Measurements from ENCODE around the gene SHISA4. TPM values are rescaled to one million over a fixed set of nuclear protein-coding genes. Genes with fewer than 3 reads are reported as not detected.
A peak's percentile ranks its signal among the peaks of the same experiment; 100 is the strongest.

The SHISA4 gene
- total RNA-seq, 3 donors from 2014 or later (not counting 1 experiment from before 2014, with no cell fraction given) = 0.54 to 2.0 TPM; not detected in 1

GRCh38 chr1:201870397-201870796, 18.3 kb upstream of the SHISA4 start:
- H3K36me3 ChIP-seq (ENCODE audit: control insufficient read depth, insufficient read depth, low read length) = peaks cover 81% of the 10 kb centered on the region
- H3K36me3 Mint-ChIP-seq = peaks cover 24% of the 10 kb centered on the region
- no peaks in the 10 kb centered on the region for H3K27me3 Mint-ChIP-seq (ENCODE audit: low read depth in 2 of 2)
- H3K9me3 Mint-ChIP-seq = no peaks in the 10 kb centered on the region
- no peaks in the 10 kb centered on the region for H3K4me1 ChIP-seq (ENCODE audit: control insufficient read depth, insufficient read depth, low read length)
- DNase-seq (no peak), ATAC-seq (no peak)
- no peak overlapping the region for H3K4me3 ChIP-seq (ENCODE audit: low read length)
- H3K27ac ChIP-seq (ENCODE audit: low read length) = no peak overlapping the region
- no peak overlapping the region for H3K27ac Mint-ChIP-seq
- H3K4me3 Mint-ChIP-seq = no peak overlapping the region
- 98% methylated on average over 10 of the region's 10 CpGs for WGBS (ENCODE audit: insufficient coverage)
- TF ChIP-seq, protein P1, sequence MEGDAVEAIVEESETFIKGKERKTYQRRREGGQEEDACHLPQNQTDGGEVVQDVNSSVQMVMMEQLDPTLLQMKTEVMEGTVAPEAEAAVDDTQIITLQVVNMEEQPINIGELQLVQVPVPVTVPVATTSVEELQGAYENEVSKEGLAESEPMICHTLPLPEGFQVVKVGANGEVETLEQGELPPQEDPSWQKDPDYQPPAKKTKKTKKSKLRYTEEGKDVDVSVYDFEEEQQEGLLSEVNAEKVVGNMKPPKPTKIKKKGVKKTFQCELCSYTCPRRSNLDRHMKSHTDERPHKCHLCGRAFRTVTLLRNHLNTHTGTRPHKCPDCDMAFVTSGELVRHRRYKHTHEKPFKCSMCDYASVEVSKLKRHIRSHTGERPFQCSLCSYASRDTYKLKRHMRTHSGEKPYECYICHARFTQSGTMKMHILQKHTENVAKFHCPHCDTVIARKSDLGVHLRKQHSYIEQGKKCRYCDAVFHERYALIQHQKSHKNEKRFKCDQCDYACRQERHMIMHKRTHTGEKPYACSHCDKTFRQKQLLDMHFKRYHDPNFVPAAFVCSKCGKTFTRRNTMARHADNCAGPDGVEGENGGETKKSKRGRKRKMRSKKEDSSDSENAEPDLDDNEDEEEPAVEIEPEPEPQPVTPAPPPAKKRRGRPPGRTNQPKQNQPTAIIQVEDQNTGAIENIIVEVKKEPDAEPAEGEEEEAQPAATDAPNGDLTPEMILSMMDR (IDR thresholded peaks at IDR 0.05) = no peak
- H3K4me1 Mint-ChIP-seq = no peaks in the 10 kb centered on the region
- H3K27me3 ChIP-seq (ENCODE audit: control insufficient read depth, insufficient read depth, low read length) = no peaks in the 10 kb centered on the region
- intact Hi-C loops (cut with micrococcal nuclease) = no loop called here
- no peaks in the 10 kb centered on the region for H3K9me3 ChIP-seq (ENCODE audit: control insufficient read depth, insufficient read depth, low read length)

GRCh38 chr1:201874672-201875071, 14.0 kb upstream of the SHISA4 start:
- H3K36me3 Mint-ChIP-seq = peaks cover 14% of the 10 kb centered on the region

DNA sequence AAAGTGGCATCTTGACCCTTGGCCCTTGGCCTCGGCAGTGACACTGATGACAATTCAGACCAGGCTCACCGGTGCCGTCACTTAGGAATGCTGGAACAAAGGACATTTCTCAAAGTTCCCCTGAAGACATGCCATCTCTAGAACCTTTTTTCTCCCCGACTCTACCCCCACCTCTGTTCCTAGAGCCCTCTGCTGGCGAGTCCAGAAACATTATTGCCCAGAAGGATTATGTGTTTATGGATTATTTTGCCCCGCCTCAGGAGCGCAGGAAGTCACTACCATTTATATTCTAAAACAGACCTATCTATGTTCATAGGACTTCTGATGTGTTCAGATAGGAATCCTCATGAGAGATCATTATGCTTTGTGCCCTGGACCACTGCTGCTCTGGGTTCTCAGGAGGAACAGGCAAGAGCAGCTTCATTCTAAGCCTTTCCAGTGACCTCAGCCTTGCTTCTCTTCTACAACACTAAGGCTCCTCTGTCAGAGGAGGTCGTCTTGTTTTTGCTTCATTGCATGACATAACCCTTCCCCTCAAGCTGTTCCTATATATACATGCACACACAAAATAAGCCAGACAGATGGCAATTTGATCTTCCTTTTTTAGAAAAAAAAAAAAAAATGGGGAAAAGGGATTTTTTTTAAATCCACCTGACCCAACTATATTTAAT, 12.4 kb upstream of the SHISA4 start:
- Histone ChIP-seq H3K4me3 (ENCODE audit: low read length) (no peak overlapping the region), H3K27me3 (ENCODE audit: control insufficient read depth, insufficient read depth, low read length) (no peaks in the 10 kb centered on the region), H3K9me3 (ENCODE audit: control insufficient read depth, insufficient read depth, low read length) (no peaks in the 10 kb centered on the region), H3K4me1 (ENCODE audit: control insufficient read depth, insufficient read depth, low read length) (no peaks in the 10 kb centered on the region), H3K36me3 (ENCODE audit: control insufficient read depth, insufficient read depth, low read length) (peaks cover 33% of the 10 kb centered on the region), H3K27ac (ENCODE audit: low read length) (no peak overlapping the region)
- H3K4me3 Mint-ChIP-seq = no peak overlapping the region
- ATAC-seq = no peak
- over 99% methylated on average over 4 of the region's 8 CpGs for WGBS (ENCODE audit: insufficient coverage)
- no peaks in the 10 kb centered on the region for H3K4me1 Mint-ChIP-seq
- no peak for DNase-seq
- no peaks in the 10 kb centered on the region for H3K9me3 Mint-ChIP-seq
- peaks cover 7% of the 10 kb centered on the region for H3K36me3 Mint-ChIP-seq
- H3K27ac Mint-ChIP-seq = peak overlapping the region in 1 of 2 donors; percentile 52
- TF ChIP-seq, protein P1 (IDR thresholded peaks at IDR 0.05) = no peak
- no peaks in the 10 kb centered on the region for H3K27me3 Mint-ChIP-seq (ENCODE audit: low read depth in 2 of 2)
- intact Hi-C loops (cut with micrococcal nuclease) = no loop called here

More at GRCh38 chr1:201874672-201875071, 14.0 kb upstream of the SHISA4 start:
- intact Hi-C loops (cut with micrococcal nuclease) = no loop called here
- Mint-ChIP-seq H3K27me3 (ENCODE audit: low read depth in 2 of 2) (no peaks in the 10 kb centered on the region), H3K9me3 (no peaks in the 10 kb centered on the region), H3K4me3 (no peak overlapping the region), H3K27ac (no peak overlapping the region), H3K4me1 (no peaks in the 10 kb centered on the region)
- ATAC-seq = no peak
- H3K27ac ChIP-seq (ENCODE audit: low read length) = no peak overlapping the region
- H3K36me3 ChIP-seq (ENCODE audit: control insufficient read depth, insufficient read depth, low read length) = peaks cover 48% of the 10 kb centered on the region
- DNase-seq = no peak
- WGBS (ENCODE audit: insufficient coverage) = 87% methylated on average over 1 of the region's 1 CpG
- H3K9me3 ChIP-seq (ENCODE audit: control insufficient read depth, insufficient read depth, low read length) = no peaks in the 10 kb centered on the region
- no peaks in the 10 kb centered on the region for H3K27me3 ChIP-seq (ENCODE audit: control insufficient read depth, insufficient read depth, low read length)
- TF ChIP-seq, protein P1 (IDR thresholded peaks at IDR 0.05) = no peak
- no peaks in the 10 kb centered on the region for H3K4me1 ChIP-seq (ENCODE audit: control insufficient read depth, insufficient read depth, low read length)
- H3K4me3 ChIP-seq (ENCODE audit: low read length) = no peak overlapping the region

Measured in natural killer cell (primary cell).